K562 (cell line): ENCODE data around the gene PELI2. TPM values are rescaled to one million over a fixed set of nuclear protein-coding genes. Genes with fewer than 3 reads are reported as not detected.

Source experiments
- ATAC-seq: fragments of 200-7000 bp; cut with Tn5 transposase; 3 replicates; pipeline ENCODE4 v1.9.1; 2020; ENCODE audit warnings: moderate library complexity
- BruUV-seq: library from RNA; stranded (reverse); fragments of 400-500 nt; replicated peaks from 2 replicates; lab custom pipeline; 2021; lab: Mats Ljungman, UMichigan
- CTCF ChIA-PET: fragments of 300-600 bp; formaldehyde crosslinking; extraction: SDS; loops from one replicate; lab custom pipeline; 2021; ENCODE audit warnings: low intra/inter-chr PET ratio; lab: Yijun Ruan, JAX
- POLR2A ChIA-PET: fragments of 300-600, 350-650 bp; sonication (Branson Sonifier 250); formaldehyde crosslinking; extraction: SDS; loops from one replicate; lab custom pipeline; 2021; ENCODE audit warnings: antibody characterized with exemption, inconsistent platforms; lab: Yijun Ruan, JAX
- DNase-seq, 4 experiments: peaks; one replicate each; pipeline versions ENCODE4 v3.0.0 to v3.0.0-alpha.2; 2011 to 2018; ENCODE audit warnings: low spot score in 3 of 4, mixed read lengths in 3 of 4; ENCODE audit errors: extremely low read depth in 1 of 4
- FAIRE-seq: peaks from 2 replicates; lab custom pipeline; 2011; peaks lifted over from hg19 to GRCh38; lab: Jason Lieb, UNC
- H2AFZ ChIP-seq: 2 replicates; pipeline ENCODE4 v1.6.0; 2011; ENCODE audit warnings: low read depth, low read length, control low read depth, inconsistent platforms
- H3K27ac ChIP-seq: fragments of 200-600 bp; 3 replicates; pipeline ENCODE4 v1.8.0; 2011; ENCODE audit warnings: low read depth, mild to moderate bottlenecking, control low read depth, inconsistent platforms, low read length, moderate library complexity, mixed read lengths; ENCODE audit errors: extremely low read depth
- H3K27me3 ChIP-seq, 2 experiments: fragments of 300-600 bp in 1 of 2; 2 replicates in 1 of 2; 3 replicates in 1 of 2; pipeline versions ENCODE4 v1.6.0 to v1.8.0; 2011; ENCODE audit warnings: inconsistent platforms in 2 of 2, low read length in 2 of 2, mild to moderate bottlenecking in 1 of 2, mixed read lengths in 1 of 2, moderate library complexity in 1 of 2; ENCODE audit not compliant: control insufficient read depth in 2 of 2, insufficient read depth in 2 of 2
- H3K36me3 ChIP-seq: fragments of 300-600 bp; 3 replicates; pipeline ENCODE4 v1.8.0; 2011; ENCODE audit warnings: mild to moderate bottlenecking, low read length, inconsistent platforms; ENCODE audit not compliant: control insufficient read depth, insufficient read depth
- H3K4me1 ChIP-seq, 2 experiments: fragments of 200-600 bp in 1 of 2; replicated peaks in 1 of 2; 2 replicates in 1 of 2; 3 replicates in 1 of 2; pipeline versions ENCODE4 v1.5.1 to v1.8.0; 2011; ENCODE audit warnings: inconsistent platforms in 2 of 2, low read length in 2 of 2, mild to moderate bottlenecking in 1 of 2, mixed read lengths in 1 of 2, moderate library complexity in 1 of 2; ENCODE audit not compliant: control insufficient read depth in 2 of 2, insufficient read depth in 2 of 2
- H3K4me2 ChIP-seq: 2 replicates; pipeline ENCODE4 v1.6.1; 2011; ENCODE audit warnings: low read length, control low read depth, inconsistent platforms, mixed read lengths; ENCODE audit not compliant: insufficient read depth
- H3K4me3 ChIP-seq: fragments of 200-600 bp; sonication (generic), shearing (Covaris generic); 2 replicates; pipeline ENCODE4 v1.5.1; 2016; ENCODE audit warnings: control low read depth, inconsistent platforms
- H3K79me2 ChIP-seq: fragments of 200-600 bp; 3 replicates; pipeline ENCODE4 v1.8.0; 2011; ENCODE audit warnings: low read length, inconsistent platforms; ENCODE audit not compliant: control insufficient read depth, insufficient read depth
- H3K9ac ChIP-seq, 2 experiments: 2 replicates each; pipeline versions ENCODE4 v1.6.0 to v1.6.1; 2011; ENCODE audit warnings: low read depth in 2 of 2, low read length in 2 of 2, control low read depth in 1 of 2, inconsistent platforms in 1 of 2, mild to moderate bottlenecking in 1 of 2, mixed read lengths in 1 of 2; ENCODE audit not compliant: insufficient read depth in 1 of 2
- H3K9me1 ChIP-seq: one replicate; pipeline ENCODE4 v1.6.0; 2011; ENCODE audit warnings: inconsistent platforms, mild to moderate bottlenecking, low read length, moderate library complexity; ENCODE audit not compliant: control insufficient read depth, insufficient read depth
- H3K9me3 ChIP-seq: replicated peaks from 2 replicates; pipeline ENCODE4 v1.5.1; 2011; ENCODE audit warnings: low read depth, low read length, inconsistent platforms; ENCODE audit not compliant: control insufficient read depth, insufficient read depth
- H4K20me1 ChIP-seq: replicated peaks from 2 replicates; pipeline ENCODE4 v1.6.1; 2011; ENCODE audit warnings: low read length, inconsistent platforms, mixed read lengths; ENCODE audit not compliant: control insufficient read depth, insufficient read depth
- LARP7 ChIP-seq: fragments of 450-650 bp; IDR thresholded peaks from 2 replicates; pipeline ENCODE4 v1.6.1; 2016
- MEF2D ChIP-seq: conservative IDR thresholded peaks from 2 replicates; pipeline ENCODE4 v1.6.1; 2016; ENCODE audit warnings: low read depth, missing genetic modification characterization, missing compliant biosample characterization
- SRSF1 ChIP-seq: fragments of 200-400 bp; formaldehyde crosslinking; IDR thresholded peaks from 2 replicates; pipeline ENCODE4 v1.6.1; 2017; ENCODE audit warnings: mild to moderate bottlenecking, low read depth, low read length, moderate library complexity
- WGBS: fragments of 100-300 bp; shearing (Covaris generic); methylation state at CpG from one replicate; pipeline ENCODE4 v1.1.6; 2016; ENCODE audit warnings: low coverage, mixed read lengths; ENCODE audit not compliant: insufficient coverage; ENCODE audit errors: missing lambda C conversion rate; 5-methylcytosine and 5-hydroxymethylcytosine counted together
- in situ Hi-C: fragments of 300-500 bp; cut with MboI; formaldehyde crosslinking; loops from 4 replicates; pipeline ENCODE4 v1.15.0; 2018; ENCODE audit warnings: inconsistent platforms, mixed read lengths
- intact Hi-C: fragments of 100-400 bp; cut with micrococcal nuclease; formaldehyde crosslinking; loops from 2 replicates; pipeline ENCODE4 v1.14.2; 2022
- polyA plus RNA-seq, 8 experiments: library from polyadenylated mRNA; depleted of rRNA in 4 of 8; stranded (reverse) in 5 of 8; unstranded in 3 of 8; fragments of >200 nt; fragmentation: Nextera tagmentation in 2 of 8; fragmentation: Illumina TruSeq in 1 of 8; extraction: Ambion mirVana in 2 of 8; extraction: Trizol in 1 of 8; gene quantifications; 2 replicates each; pipeline versions ENCODE4 v1.2.1 to v1.2.3, GENCODE V29; 2011 to 2014; ENCODE audit warnings: inconsistent platforms in 1 of 8, missing spikeins in 1 of 8
- total RNA-seq, 7 experiments: library from RNA; depleted of rRNA in 6 of 7; stranded (reverse); fragments of >200 nt in 6 of 7; fragmentation: Illumina TruSeq in 2 of 7; extraction: Trizol in 2 of 7; gene quantifications; 2 replicates each; pipeline versions ENCODE4 v1.2.1 to v1.2.3, GENCODE V29; 2011 to 2021; ENCODE audit warnings: low replicate concordance in 1 of 7
- TF ChIP-seq, protein P1 (sequence below), 2 experiments: fragments of 450-650 bp in 1 of 2; sonication (generic) in 1 of 2; formaldehyde crosslinking in 1 of 2; IDR thresholded peaks; 2 replicates each; pipeline versions ENCODE4 v1.7.1 to v1.9.0; 2016 to 2022; ENCODE audit warnings: inconsistent platforms in 1 of 2, mild to moderate bottlenecking in 1 of 2, missing genetic modification reagents in 1 of 2

The PELI2 gene
- total and polyA plus RNA-seq, 9 of the 15 experiments (the other 6 are each of a cell fraction or from before 2014, with no cell fraction given), result 0.20 to 1.5 (median 0.44) TPM

DNA sequence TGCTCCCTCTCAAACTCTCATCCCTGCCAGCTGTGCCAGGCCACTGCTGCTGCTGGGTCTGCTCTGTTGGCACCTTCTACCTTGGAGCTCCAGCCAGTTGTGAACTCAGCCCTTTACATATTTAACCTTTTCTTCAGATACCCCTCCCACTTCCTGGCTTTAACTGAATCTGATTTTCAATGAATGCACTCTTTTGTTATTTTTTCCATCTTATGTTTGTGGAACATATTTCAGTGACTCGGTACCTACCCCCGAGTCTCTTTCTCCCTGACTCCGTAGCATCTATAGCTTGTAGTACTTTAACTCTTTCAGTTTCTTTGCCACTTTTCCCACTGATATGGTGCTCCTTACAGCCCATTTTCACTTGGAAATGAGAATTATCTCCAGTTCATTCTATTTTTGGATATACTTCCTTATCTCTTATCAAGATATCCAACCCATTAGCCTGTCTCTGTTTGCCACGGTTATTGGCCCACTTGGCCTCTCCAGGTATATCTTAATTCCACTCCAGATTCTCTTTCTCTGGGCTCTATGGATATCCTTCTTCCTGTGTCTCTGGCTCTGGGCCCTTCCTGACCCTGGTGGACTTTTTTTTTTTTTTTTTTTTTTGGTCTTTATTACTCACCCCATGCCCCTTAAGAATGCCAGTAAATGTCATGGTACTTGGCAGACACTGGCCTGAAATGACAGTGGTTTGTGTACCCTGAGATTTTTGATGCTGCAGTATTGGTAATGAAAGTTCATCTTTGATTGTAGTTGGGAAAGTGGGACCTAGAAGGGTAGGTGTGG lies 62.7 kb downstream of the PELI2 start:
- DNase-seq, result no peak
- Histone ChIP-seq H3K9me3 (no peaks in the 10 kb centered on the region), H3K4me1 (no peaks in the 10 kb centered on the region; a peak in 2 of 5 replicates), H3K36me3 (no peaks in the 10 kb centered on the region), H4K20me1 (no peaks in the 10 kb centered on the region), H3K27ac (no peak overlapping the region), H3K9me1 (no peaks in the 10 kb centered on the region), H3K4me2 (no peak overlapping the region), H3K4me3 (no peak overlapping the region), H3K9ac (no peak overlapping the region), H3K79me2 (no peaks in the 10 kb centered on the region), H2AFZ (no peak overlapping the region), H3K27me3 (no peaks in the 10 kb centered on the region)
- ChIA-PET CTCF (interaction anchor here (0.6 kb wide), 1 partner anchor 746 kb away, joined by 3 read pairs; no protein-coding TSS in a partner anchor), POLR2A (no interaction called here)
- in situ Hi-C loops (no loop called here), intact Hi-C loops (no loop called here)
- TF ChIP-seq, protein P1, sequence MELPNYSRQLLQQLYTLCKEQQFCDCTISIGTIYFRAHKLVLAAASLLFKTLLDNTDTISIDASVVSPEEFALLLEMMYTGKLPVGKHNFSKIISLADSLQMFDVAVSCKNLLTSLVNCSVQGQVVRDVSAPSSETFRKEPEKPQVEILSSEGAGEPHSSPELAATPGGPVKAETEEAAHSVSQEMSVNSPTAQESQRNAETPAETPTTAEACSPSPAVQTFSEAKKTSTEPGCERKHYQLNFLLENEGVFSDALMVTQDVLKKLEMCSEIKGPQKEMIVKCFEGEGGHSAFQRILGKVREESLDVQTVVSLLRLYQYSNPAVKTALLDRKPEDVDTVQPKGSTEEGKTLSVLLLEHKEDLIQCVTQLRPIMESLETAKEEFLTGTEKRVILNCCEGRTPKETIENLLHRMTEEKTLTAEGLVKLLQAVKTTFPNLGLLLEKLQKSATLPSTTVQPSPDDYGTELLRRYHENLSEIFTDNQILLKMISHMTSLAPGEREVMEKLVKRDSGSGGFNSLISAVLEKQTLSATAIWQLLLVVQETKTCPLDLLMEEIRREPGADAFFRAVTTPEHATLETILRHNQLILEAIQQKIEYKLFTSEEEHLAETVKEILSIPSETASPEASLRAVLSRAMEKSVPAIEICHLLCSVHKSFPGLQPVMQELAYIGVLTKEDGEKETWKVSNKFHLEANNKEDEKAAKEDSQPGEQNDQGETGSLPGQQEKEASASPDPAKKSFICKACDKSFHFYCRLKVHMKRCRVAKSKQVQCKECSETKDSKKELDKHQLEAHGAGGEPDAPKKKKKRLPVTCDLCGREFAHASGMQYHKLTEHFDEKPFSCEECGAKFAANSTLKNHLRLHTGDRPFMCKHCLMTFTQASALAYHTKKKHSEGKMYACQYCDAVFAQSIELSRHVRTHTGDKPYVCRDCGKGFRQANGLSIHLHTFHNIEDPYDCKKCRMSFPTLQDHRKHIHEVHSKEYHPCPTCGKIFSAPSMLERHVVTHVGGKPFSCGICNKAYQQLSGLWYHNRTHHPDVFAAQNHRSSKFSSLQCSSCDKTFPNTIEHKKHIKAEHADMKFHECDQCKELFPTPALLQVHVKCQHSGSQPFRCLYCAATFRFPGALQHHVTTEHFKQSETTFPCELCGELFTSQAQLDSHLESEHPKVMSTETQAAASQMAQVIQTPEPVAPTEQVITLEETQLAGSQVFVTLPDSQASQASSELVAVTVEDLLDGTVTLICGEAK (IDR thresholded peaks at IDR 0.05), result peak; percentile 51; the same call in 1 of the 2 replicates
- TF ChIP-seq, protein P1 (CRISPR knock-in tag; IDR thresholded peaks at IDR 0.05), result no peak
- peak; percentile 53; the same call in 1 of the 2 replicates for TF ChIP-seq MEF2D (tag)
- no peak for TF ChIP-seq SRSF1
- no peak for TF ChIP-seq LARP7
- no peak for FAIRE-seq
- ATAC-seq, result no peak
- BruUV-seq, result no TSS peak
- WGBS, result 19% methylated on average over 4 of the region's 4 CpGs
